ENCODE data around the gene MEIS1.
"Not testable (repeated sequence)": the region's sequence is repeated elsewhere in the genome, so short reads cannot be mapped to it uniquely, and the experiment has no call there.

MEIS1 gene

GRCh38 chr2:66470199-66470598 is 35.3 kb downstream of the MEIS1 start:
- DNase-seq, result no peak

GRCh38 chr2:66472225-66472843 is 37.4 kb downstream of the MEIS1 start:
- no peak for DNase-seq

- DNase-seq, result no peak
Measured at GRCh38 chr2:66477135-66477842, 42.4 kb downstream of the MEIS1 start.

- no peak for DNase-seq
Measured at GRCh38 chr2:66478299-66478698, 43.4 kb downstream of the MEIS1 start.

- peak; percentile 20 for DNase-seq
Measured at GRCh38 chr2:66478731-66479316, 43.9 kb downstream of the MEIS1 start.

GRCh38 chr2:66481100-66481549 is 46.2 kb downstream of the MEIS1 start:
- DNase-seq, result peak; percentile 72

GRCh38 chr2:66485252-66485651 is 50.3 kb downstream of the MEIS1 start:
- not testable (repeated sequence) for DNase-seq

- no peak for DNase-seq
Measured at GRCh38 chr2:66488946-66489345, 54.0 kb downstream of the MEIS1 start.

GRCh38 chr2:66489436-66489835 is 54.5 kb downstream of the MEIS1 start:
- no peak for DNase-seq

- DNase-seq, result peak; percentile 57
Measured at GRCh38 chr2:66490588-66491001, 55.7 kb downstream of the MEIS1 start.

- no peak for DNase-seq
Measured at GRCh38 chr2:66494708-66495107, 59.8 kb downstream of the MEIS1 start.

GRCh38 chr2:66495788-66496640 is 61.1 kb downstream of the MEIS1 start:
- DNase-seq, result no peak

- DNase-seq, result no peak
Measured at GRCh38 chr2:66496670-66497420, 61.9 kb downstream of the MEIS1 start.

- no peak for DNase-seq
Measured at GRCh38 chr2:66497431-66498288, 62.7 kb downstream of the MEIS1 start.

- DNase-seq, result no peak
Measured at GRCh38 chr2:66498289-66498975, 63.5 kb downstream of the MEIS1 start.

- DNase-seq, result no peak
Measured at GRCh38 chr2:66501267-66501666, 66.3 kb downstream of the MEIS1 start.

- no peak for DNase-seq
Measured at GRCh38 chr2:66506265-66506664, 71.3 kb downstream of the MEIS1 start.

GRCh38 chr2:66507673-66508201 is 72.8 kb downstream of the MEIS1 start:
- DNase-seq, result no peak

GRCh38 chr2:66508484-66509071 is 73.7 kb downstream of the MEIS1 start:
- no peak for DNase-seq

GRCh38 chr2:66509326-66509811 is 74.4 kb downstream of the MEIS1 start:
- DNase-seq, result no peak

Data from hematopoietic multipotent progenitor cell treated with erythropoietin and hydrocortisone succinate and interleukin-3 and kit ligand, for 8 days (in vitro differentiated cells).